ACHN (cell line): ENCODE results near the gene ERGIC2.
"Not testable (repeated sequence)": the region's sequence is repeated elsewhere in the genome, so short reads cannot be mapped to it uniquely, and the experiment has no call there.

Experiments used
- DNase-seq: peaks from one replicate; pipeline ENCODE4 v3.0.0-alpha.2; 2015
- in situ Hi-C: cut with HindIII; loops from 2 replicates; pipeline ENCODE4 v1.10.0; 2017; ENCODE audit warnings: low sequenced_read_pairs, low pct_ligation_motif_present, low pct_unique_long_range_greater_than_20kb

ERGIC2 gene

DNA sequence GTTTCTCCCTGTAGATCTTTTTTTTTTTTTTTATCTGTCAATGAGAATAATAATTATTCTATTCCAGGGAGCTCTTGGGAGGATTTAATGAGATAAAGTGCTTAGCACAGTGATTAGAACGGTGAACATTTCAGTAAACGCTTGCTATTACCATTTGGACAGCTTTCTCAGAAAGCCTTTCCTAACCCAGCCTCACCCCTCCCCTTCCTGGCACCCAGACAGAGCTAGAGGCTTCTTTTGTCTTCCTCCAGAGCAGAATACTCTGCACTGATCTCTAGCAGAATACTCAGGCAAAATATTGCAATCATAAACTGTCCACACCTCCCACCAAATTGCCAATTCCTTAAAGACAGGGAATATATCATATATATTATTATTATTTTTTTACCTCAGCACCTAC, 66.6 kb downstream of the ERGIC2 start:
- DNase-seq = no peak
- in situ Hi-C loops = no loop called here

DNA sequence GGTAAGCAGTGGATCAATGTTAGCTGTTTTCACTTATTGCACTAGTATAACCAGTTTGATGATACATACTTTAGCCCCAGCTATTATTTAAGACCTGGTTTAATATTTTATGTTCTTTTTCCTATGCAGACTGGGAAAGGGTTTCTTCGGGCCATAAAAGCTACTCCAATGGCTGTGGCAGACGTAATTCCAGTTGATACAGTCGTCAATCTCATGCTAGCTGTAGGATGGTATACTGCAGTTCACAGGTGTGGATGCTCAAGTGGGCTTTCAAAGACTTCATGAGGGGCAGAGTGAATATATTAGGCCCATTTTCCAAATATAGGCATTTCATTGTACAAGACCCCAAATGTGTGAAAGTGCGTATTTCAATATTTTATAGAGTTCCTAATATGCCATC, 70.1 kb downstream of the ERGIC2 start:
- in situ Hi-C loops = no loop called here
- no peak for DNase-seq

DNA sequence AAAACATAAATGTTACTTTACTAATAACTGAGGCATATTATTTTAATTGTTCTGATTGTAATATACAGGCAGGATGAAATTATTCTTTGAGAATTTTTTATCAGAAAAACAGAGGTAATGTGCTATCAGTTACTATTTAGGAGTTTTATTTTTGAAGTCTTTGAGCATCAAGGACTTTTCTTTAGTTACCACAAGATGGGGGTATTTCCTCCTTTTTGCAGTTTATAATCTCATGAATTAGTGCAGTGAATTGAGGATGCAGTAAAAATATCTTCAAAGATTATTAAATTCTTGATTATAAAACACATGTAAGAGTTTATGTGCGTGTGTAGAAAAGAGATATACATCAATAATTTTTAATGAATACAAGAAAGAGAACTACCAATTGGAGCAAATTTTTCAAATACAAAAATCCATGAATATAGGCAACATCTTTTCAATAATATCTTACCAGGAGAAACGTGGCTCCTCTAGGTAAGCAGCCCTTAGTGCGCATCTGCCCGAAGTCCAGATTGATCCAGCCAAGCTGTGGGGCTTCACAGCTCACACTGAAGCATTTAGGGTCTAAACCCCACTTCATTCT, 71.6 kb downstream of the ERGIC2 start:
- DNase-seq = peak; percentile 39
- in situ Hi-C loops = no loop called here

DNA sequence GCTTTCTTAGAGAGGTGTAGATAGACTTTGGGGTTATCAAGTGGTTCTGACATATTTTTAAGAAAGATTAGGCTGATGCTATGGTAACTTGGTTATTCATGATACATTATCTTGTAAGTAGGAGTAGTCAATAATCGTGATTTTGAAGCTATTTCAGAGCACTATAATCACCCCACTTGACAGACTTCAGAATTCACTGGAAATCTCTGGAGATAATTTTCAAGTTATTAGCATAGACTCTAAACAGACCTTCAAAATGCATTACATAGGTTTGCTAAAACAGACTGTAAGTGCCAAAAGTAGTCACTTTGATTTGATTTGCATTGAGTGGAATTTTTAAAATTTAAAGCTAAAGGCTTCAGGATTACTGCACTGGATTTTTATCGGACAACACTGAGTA, 74.3 kb downstream of the ERGIC2 start:
- in situ Hi-C loops = no loop called here

DNA sequence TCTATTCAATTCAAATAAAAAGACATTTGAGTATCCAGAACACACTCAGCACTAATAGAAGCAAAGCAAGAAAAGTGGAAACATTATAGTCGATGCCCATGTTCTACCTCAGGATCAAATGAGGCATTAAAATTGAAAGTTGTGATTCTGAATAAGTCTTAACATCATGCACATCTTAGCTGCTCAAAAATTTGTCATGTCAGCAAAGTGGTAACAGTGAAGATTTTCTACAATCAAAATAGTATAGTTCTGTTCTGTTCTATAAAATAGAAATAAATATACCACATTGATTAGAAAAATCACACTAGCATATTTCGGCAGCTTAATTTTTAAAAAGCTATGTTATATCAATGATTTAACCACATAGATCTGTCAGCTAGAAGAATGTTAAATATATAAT, 74.7 kb downstream of the ERGIC2 start:
- in situ Hi-C loops = no loop called here
- no peak for DNase-seq

More for the DNA sequence above, 74.3 kb downstream of the ERGIC2 start:
- DNase-seq = no peak

DNA sequence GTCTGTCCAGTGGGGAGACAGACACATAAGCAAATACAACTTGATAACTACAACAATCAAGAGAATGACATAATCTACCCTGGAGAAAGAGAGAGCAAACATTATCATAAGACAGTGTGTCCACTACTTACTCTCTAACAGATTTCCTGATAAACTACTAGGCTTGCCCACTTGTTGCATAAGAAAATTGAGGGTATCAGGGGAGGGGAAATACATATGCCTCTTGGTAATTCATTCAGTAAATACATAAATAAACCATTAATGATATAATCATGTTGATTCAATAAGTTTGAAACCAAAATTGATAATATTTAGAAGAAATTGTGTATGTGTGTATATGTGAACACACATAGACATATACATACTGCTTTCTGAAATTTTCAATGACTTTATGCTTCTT, 76.6 kb downstream of the ERGIC2 start:
- no peak for DNase-seq
- in situ Hi-C loops = no loop called here

DNA sequence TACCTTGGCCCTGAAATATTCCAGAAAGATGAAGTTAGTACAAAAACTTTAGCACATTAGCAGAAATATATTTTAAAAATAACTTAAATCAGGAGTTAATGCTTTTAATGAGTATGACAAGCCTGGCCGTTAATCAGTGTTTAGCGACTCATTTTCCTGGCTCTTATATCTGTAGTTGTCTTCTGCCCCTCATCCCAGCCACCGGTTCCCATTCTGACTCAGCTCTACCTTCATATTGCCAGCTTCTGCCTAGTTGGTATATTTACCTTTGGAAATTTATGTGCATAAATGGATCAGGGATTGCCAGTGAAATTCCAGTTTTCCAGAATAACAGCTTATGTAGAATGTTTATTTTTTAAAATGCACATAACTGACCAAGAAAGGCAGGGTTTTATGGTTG, 79.9 kb downstream of the ERGIC2 start:
- no peak for DNase-seq
- in situ Hi-C loops = no loop called here

DNA sequence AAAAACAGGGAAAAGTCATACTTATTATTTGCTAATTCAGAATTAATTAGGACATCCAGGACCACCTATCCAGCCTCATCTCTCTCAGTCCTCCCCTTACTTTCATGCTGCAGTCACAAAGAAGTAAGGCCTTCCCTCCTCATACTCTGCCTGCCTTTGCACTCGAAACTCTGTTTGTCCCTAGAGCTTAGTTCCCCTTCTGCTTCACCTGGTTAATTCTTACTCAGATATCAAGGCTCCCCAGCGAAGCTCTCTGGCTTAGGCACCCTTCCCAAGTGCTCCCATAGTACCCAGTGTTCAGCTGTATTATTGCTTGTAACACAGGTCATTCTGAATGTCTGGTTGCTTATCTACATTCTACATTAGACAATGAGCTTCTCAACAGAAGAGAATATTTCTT, 81.3 kb downstream of the ERGIC2 start:
- no peak for DNase-seq
- in situ Hi-C loops = no loop called here

DNA sequence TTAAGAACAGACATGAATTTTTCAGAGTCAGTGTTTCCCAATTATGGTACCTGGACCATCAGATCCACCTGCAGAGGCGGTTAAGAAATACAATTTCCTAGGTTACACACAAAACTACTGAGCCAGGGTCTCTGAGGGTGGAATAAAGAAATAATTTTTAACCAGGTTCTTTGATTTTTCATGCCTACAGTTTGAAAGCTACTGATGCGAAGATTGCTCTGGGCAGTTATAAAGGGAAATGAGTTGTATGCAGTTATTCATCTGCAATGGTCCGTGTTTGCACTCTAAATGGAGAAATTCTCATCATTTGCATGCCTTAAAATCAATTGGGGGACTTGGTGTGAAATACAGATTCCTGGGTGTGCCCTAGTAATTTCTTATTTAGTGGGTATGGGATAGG, 89.7 kb downstream of the ERGIC2 start:
- in situ Hi-C loops = no loop called here
- no peak for DNase-seq

DNA sequence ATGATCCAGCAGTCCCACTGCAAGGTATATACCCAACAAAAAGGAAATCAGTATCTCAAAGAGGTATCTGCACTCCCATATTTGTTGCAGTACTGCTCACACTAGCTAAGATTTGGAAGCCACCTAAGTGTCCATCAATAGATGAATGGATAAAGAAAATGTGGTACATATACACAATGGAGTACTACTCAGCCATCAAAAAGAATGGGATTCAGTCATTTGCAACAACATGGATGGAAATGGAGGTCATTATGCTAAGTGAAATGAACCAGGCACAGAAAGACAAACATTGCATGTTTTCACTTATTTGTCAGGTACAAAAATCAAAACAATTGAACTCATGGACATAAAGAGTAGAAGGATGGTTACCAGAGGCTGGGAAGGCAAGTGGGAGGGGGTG, 90.5 kb downstream of the ERGIC2 start:
- DNase-seq, in situ Hi-C loops: not testable (repeated sequence)

DNA sequence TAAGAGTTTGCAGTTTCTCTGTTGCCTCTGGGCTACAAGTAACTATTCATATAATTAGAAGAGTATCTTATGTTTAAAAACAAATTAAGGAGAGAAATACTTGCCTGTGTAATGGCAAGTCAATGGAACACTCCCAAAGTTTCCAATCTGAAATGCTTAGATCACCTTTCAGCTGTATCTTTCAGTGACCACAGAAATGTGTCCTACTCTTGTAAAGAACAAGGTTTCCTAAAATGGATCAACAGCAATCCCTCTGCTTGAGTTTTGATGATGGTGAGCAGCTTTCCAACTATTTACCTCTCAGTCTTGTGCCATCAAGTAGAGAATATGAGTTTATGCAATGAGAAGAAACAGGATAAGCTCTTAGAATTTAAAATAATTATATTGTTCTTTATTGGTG, 92.9 kb downstream of the ERGIC2 start:
- DNase-seq = no peak
- in situ Hi-C loops = no loop called here

DNA sequence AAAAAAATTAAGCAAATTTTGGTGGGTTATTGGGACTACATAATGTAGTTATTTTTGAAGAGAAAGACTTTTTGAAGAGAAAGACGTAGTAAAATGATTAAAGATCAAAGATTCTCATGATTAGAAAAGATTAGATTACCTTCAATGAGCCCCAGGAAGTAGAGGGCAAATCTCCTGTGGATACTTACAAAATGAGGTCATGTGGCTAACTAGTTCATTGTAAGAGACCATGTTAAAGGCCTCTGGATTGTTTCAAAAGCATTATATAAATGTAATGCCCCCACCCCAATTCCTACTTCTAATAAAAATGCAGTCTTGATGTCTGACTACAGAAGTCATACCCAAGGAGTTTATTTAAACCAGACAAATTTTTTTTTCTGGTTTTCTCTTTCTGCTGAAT, 93.3 kb downstream of the ERGIC2 start:
- in situ Hi-C loops = no loop called here

More for the DNA sequence above, 93.3 kb downstream of the ERGIC2 start:
- no peak for DNase-seq
